ENCODE data around the gene NRDE2.
"Not testable (repeated sequence)": the region's sequence is repeated elsewhere in the genome, so short reads cannot be mapped to it uniquely, and the experiment has no call there.

NRDE2 gene

GRCh38 chr14:90239139-90239538 lies 92.6 kb downstream of the NRDE2 start:
- Histone ChIP-seq H3K9me3 (ENCODE audit: insufficient read depth, low read length) (peaks cover 20% of the 10 kb centered on the region; the same call in 1 of the 2 replicates), H3K9me2 (replicated peaks; ENCODE audit: insufficient read depth, low read length) (no peaks in the 10 kb centered on the region), H3K4me3 (ENCODE audit: insufficient read depth, low read length, poor library complexity, severe bottlenecking) (no peak overlapping the region), H3K9ac (ENCODE audit: low read length) (no peak overlapping the region), H3K4me2 (ENCODE audit: low read depth, low read length, poor library complexity, severe bottlenecking) (no peak overlapping the region), H3K79me2 (ENCODE audit: insufficient read depth, low read length) (no peaks in the 10 kb centered on the region), H2AFZ (ENCODE audit: low read depth, low read length, severe bottlenecking) (no peak overlapping the region), H3F3A (ENCODE audit: insufficient read depth) (no peaks in the 10 kb centered on the region), H4K20me1 (ENCODE audit: low read depth, low read length) (no peaks in the 10 kb centered on the region), H3K36me3 (ENCODE audit: low read length) (no peaks in the 10 kb centered on the region), H3K27ac (ENCODE audit: low read depth, low read length) (no peak overlapping the region), H3K27me3 (ENCODE audit: low read length) (no peaks in the 10 kb centered on the region)
- no peak for TF ChIP-seq EZH2phosphoT487 (conservative IDR thresholded peaks at IDR 0.05; ENCODE audit: low read length)
- TF ChIP-seq CTCF (IDR thresholded peaks at IDR 0.05; ENCODE audit: insufficient read depth, low read length, poor library complexity, severe bottlenecking), result no peak

GRCh38 chr14:90235179-90235976 lies 96.4 kb downstream of the NRDE2 start:
- Histone ChIP-seq H2AFZ (ENCODE audit: low read depth, low read length, severe bottlenecking) (peak overlapping the region; percentile 60), H3K79me2 (ENCODE audit: insufficient read depth, low read length) (no peaks in the 10 kb centered on the region), H3K9ac (ENCODE audit: low read length) (peak overlapping the region; percentile 24; the same call in 1 of the 2 replicates), H3K9me2 (replicated peaks; ENCODE audit: insufficient read depth, low read length) (no peaks in the 10 kb centered on the region), H3K4me2 (ENCODE audit: low read depth, low read length, poor library complexity, severe bottlenecking) (peak overlapping the region; percentile 46), H3K27ac (ENCODE audit: low read depth, low read length) (no peak overlapping the region), H3K36me3 (ENCODE audit: low read length) (no peaks in the 10 kb centered on the region), H4K20me1 (ENCODE audit: low read depth, low read length) (no peaks in the 10 kb centered on the region), H3K4me3 (ENCODE audit: insufficient read depth, low read length, poor library complexity, severe bottlenecking) (no peak overlapping the region), H3K9me3 (ENCODE audit: insufficient read depth, low read length) (peaks cover 14% of the 10 kb centered on the region; the same call in 1 of the 2 replicates), H3F3A (ENCODE audit: insufficient read depth) (no peaks in the 10 kb centered on the region), H3K27me3 (ENCODE audit: low read length) (no peaks in the 10 kb centered on the region)
- TF ChIP-seq CTCF (IDR thresholded peaks at IDR 0.05; ENCODE audit: insufficient read depth, low read length, poor library complexity, severe bottlenecking) (peak; percentile 88), EZH2phosphoT487 (conservative IDR thresholded peaks at IDR 0.05; ENCODE audit: low read length) (no peak)

- not testable (repeated sequence) for H3K27me3 ChIP-seq (ENCODE audit: low read length); H3K9me3 ChIP-seq (ENCODE audit: insufficient read depth, low read length); H3K27ac ChIP-seq (ENCODE audit: low read depth, low read length); H3K9me2 ChIP-seq (replicated peaks; ENCODE audit: insufficient read depth, low read length); H2AFZ ChIP-seq (ENCODE audit: low read depth, low read length, severe bottlenecking); H3K9ac ChIP-seq (ENCODE audit: low read length); H3K4me3 ChIP-seq (ENCODE audit: insufficient read depth, low read length, poor library complexity, severe bottlenecking); H4K20me1 ChIP-seq (ENCODE audit: low read depth, low read length); H3K36me3 ChIP-seq (ENCODE audit: low read length); H3F3A ChIP-seq (ENCODE audit: insufficient read depth); H3K79me2 ChIP-seq (ENCODE audit: insufficient read depth, low read length); H3K4me2 ChIP-seq (ENCODE audit: low read depth, low read length, poor library complexity, severe bottlenecking)
Observed at GRCh38 chr14:90229942-90230341, 101.8 kb downstream of the NRDE2 start.

- H3K79me2 ChIP-seq (ENCODE audit: insufficient read depth, low read length), result no peaks in the 10 kb centered on the region
Observed at GRCh38 chr14:90228478-90228877, 103.3 kb downstream of the NRDE2 start.

More at GRCh38 chr14:90228478-90228877, 103.3 kb downstream of the NRDE2 start:
- Histone ChIP-seq H3K27me3 (ENCODE audit: low read length) (no peaks in the 10 kb centered on the region), H3K9ac (ENCODE audit: low read length) (no peak overlapping the region), H3K9me2 (replicated peaks; ENCODE audit: insufficient read depth, low read length) (no peaks in the 10 kb centered on the region), H3K27ac (ENCODE audit: low read depth, low read length) (no peak overlapping the region), H3K4me3 (ENCODE audit: insufficient read depth, low read length, poor library complexity, severe bottlenecking) (no peak overlapping the region), H4K20me1 (ENCODE audit: low read depth, low read length) (no peaks in the 10 kb centered on the region), H3K4me2 (ENCODE audit: low read depth, low read length, poor library complexity, severe bottlenecking) (no peak overlapping the region), H2AFZ (ENCODE audit: low read depth, low read length, severe bottlenecking) (no peak overlapping the region), H3K9me3 (ENCODE audit: insufficient read depth, low read length) (no peaks in the 10 kb centered on the region), H3F3A (ENCODE audit: insufficient read depth) (no peaks in the 10 kb centered on the region), H3K36me3 (ENCODE audit: low read length) (no peaks in the 10 kb centered on the region)
- TF ChIP-seq CTCF (IDR thresholded peaks at IDR 0.05; ENCODE audit: insufficient read depth, low read length, poor library complexity, severe bottlenecking), result no peak
- no peak for TF ChIP-seq EZH2phosphoT487 (conservative IDR thresholded peaks at IDR 0.05; ENCODE audit: low read length)
